ENCODE data around the gene PPIL4. TPM values are rescaled to one million over a fixed set of nuclear protein-coding genes. Genes with fewer than 3 reads are reported as not detected.
A peak's percentile ranks its signal among the peaks of the same experiment; 100 is the strongest.

Gene PPIL4
- total and polyA plus RNA-seq, 2 donors (not counting 1 experiment from before 2014, with no cell fraction given), result 3.1 to 34.3 TPM

GRCh38 chr6:149470948-149471347 is 74.9 kb downstream of the PPIL4 start:
- Mint-ChIP-seq H3K9me3 (ENCODE audit: insufficient read depth) (no peaks in the 10 kb centered on the region), H3K4me1 (peaks cover 87% of the 10 kb centered on the region), H3K27ac (peak overlapping the region; percentile 94), H3K4me3 (peak overlapping the region; percentile 89), H3K27me3 (no peaks in the 10 kb centered on the region)
- no peak for DNase-seq
- H3K4me2 ChIP-seq (replicated peaks; ENCODE audit: low read depth, low read length, poor library complexity, severe bottlenecking), result peak overlapping the region; percentile 74
- H3K9ac ChIP-seq (ENCODE audit: low read length), result peak overlapping the region; percentile 16
- peak overlapping the region; percentile 67 to 84 for H3K27ac ChIP-seq (ENCODE audit: low read length in 2 of 2)
- ATAC-seq (ENCODE audit: low read depth), result no peak
- no peak for TF ChIP-seq CTCF (IDR thresholded peaks at IDR 0.05)
- no peak for TF ChIP-seq EZH2 (IDR thresholded peaks at IDR 0.05; ENCODE audit: borderline replicate concordance, insufficient read depth, low read depth, low read length, poor library complexity, severe bottlenecking)
- H3K4me1 ChIP-seq (ENCODE audit: control insufficient read depth in 2 of 2, insufficient read depth in 2 of 2, low read length in 2 of 2), result peaks cover 94 to 100% of the 10 kb centered on the region in 2 donors
- peaks cover 96% of the 10 kb centered on the region for H3K79me2 ChIP-seq (ENCODE audit: control insufficient read depth, insufficient read depth, low read length)
- POLR2A ChIA-PET, result no interaction called here
- intact Hi-C loops (cut with micrococcal nuclease), result loop anchor here (5.0 kb wide), 1 partner anchor 709 kb away; no protein-coding TSS in a partner anchor
- peaks cover 4 to 57% of the 10 kb centered on the region in 2 experiments for H3K36me3 ChIP-seq (replicated peaks in 1 of 2; ENCODE audit: control extremely low read depth in 1 of 2, control insufficient read depth in 1 of 2, extremely low read depth in 1 of 2, insufficient read depth in 2 of 2, low read length in 1 of 2)
- no peaks in the 10 kb centered on the region for H3K27me3 ChIP-seq (replicated peaks in 1 of 4; ENCODE audit: control extremely low read depth in 1 of 4, control insufficient read depth in 3 of 4, insufficient read depth in 4 of 4, low read length in 3 of 4)
- no peak overlapping the region for H2AFZ ChIP-seq (ENCODE audit: insufficient read depth, low read depth, low read length, poor library complexity, severe bottlenecking)
- CTCF ChIA-PET, result no interaction called here
- H4K20me1 ChIP-seq (ENCODE audit: control insufficient read depth, insufficient read depth, low read length, poor library complexity, severe bottlenecking), result peaks cover 7% of the 10 kb centered on the region
- H3K4me3 ChIP-seq (ENCODE audit: control extremely low read depth in 1 of 5, extremely low read depth in 1 of 5, insufficient read depth in 1 of 5, low read depth in 2 of 5, low read length in 4 of 5), result no peak overlapping the region
- H3K9me3 ChIP-seq (ENCODE audit: control extremely low read depth in 1 of 3, control insufficient read depth in 2 of 3, insufficient read depth in 1 of 3, low read length in 2 of 3), result peaks cover 0 to 6% (median 0%) of the 10 kb centered on the region in 3 donors
- 100% methylated on average over 1 of the region's 2 CpGs for WGBS (ENCODE audit: insufficient coverage)

GRCh38 chr6:149468179-149468578 is 77.7 kb downstream of the PPIL4 start:
- Histone ChIP-seq H3K4me3 (ENCODE audit: control extremely low read depth in 1 of 5, extremely low read depth in 1 of 5, insufficient read depth in 1 of 5, low read depth in 2 of 5, low read length in 4 of 5) (peak overlapping the region; percentile 21 to 67 (median 40)), H3K4me1 (ENCODE audit: control insufficient read depth in 2 of 2, insufficient read depth in 2 of 2, low read length in 2 of 2) (peaks cover 93 to 100% of the 10 kb centered on the region in 2 donors), H3K36me3 (replicated peaks in 1 of 2; ENCODE audit: control extremely low read depth in 1 of 2, control insufficient read depth in 1 of 2, extremely low read depth in 1 of 2, insufficient read depth in 2 of 2, low read length in 1 of 2) (peaks cover 3 to 57% of the 10 kb centered on the region in 2 experiments), H3K9me3 (ENCODE audit: control extremely low read depth in 1 of 3, control insufficient read depth in 2 of 3, insufficient read depth in 1 of 3, low read length in 2 of 3) (peaks cover 0 to 13% (median 0%) of the 10 kb centered on the region in 3 donors), H3K4me2 (replicated peaks; ENCODE audit: low read depth, low read length, poor library complexity, severe bottlenecking) (peak overlapping the region; percentile 83), H3K27me3 (replicated peaks in 1 of 4; ENCODE audit: control extremely low read depth in 1 of 4, control insufficient read depth in 3 of 4, insufficient read depth in 4 of 4, low read length in 3 of 4) (no peaks in the 10 kb centered on the region), H3K27ac (ENCODE audit: low read length in 2 of 2) (peak overlapping the region; percentile 90 to 97), H3K9ac (ENCODE audit: low read length) (peak overlapping the region; percentile 61), H4K20me1 (ENCODE audit: control insufficient read depth, insufficient read depth, low read length, poor library complexity, severe bottlenecking) (peaks cover 15% of the 10 kb centered on the region), H2AFZ (ENCODE audit: insufficient read depth, low read depth, low read length, poor library complexity, severe bottlenecking) (no peak overlapping the region), H3K79me2 (ENCODE audit: control insufficient read depth, insufficient read depth, low read length) (peaks cover 96% of the 10 kb centered on the region)
- no peak for TF ChIP-seq CTCF (IDR thresholded peaks at IDR 0.05)
- no peak for TF ChIP-seq EZH2 (IDR thresholded peaks at IDR 0.05; ENCODE audit: borderline replicate concordance, insufficient read depth, low read depth, low read length, poor library complexity, severe bottlenecking)
- peaks cover 90% of the 10 kb centered on the region for H3K4me1 Mint-ChIP-seq
- no peaks in the 10 kb centered on the region for H3K27me3 Mint-ChIP-seq
- peak overlapping the region; percentile 88 for H3K4me3 Mint-ChIP-seq
- ChIA-PET CTCF (interaction anchor here (0.6 to 4.0 kb wide), 9 partner anchors 16 to 890 kb away, joined by 3 to 38 read pairs (median 4); no protein-coding TSS in a partner anchor), POLR2A (interaction anchor here (0.6 to 3.3 kb wide), 6 partner anchors 8 to 710 kb away, joined by 3 to 20 read pairs (median 4); no protein-coding TSS in a partner anchor)
- peak overlapping the region; percentile 95 for H3K27ac Mint-ChIP-seq
- ATAC-seq (ENCODE audit: low read depth), result peak; percentile 48
- no CpG with 5 or more reads among the region's 2 CpGs for WGBS (ENCODE audit: insufficient coverage)
- H3K9me3 Mint-ChIP-seq (ENCODE audit: insufficient read depth), result no peaks in the 10 kb centered on the region
- peak; percentile 79 for DNase-seq
- intact Hi-C loops (cut with micrococcal nuclease), result loop anchor here (2.0 kb wide), 1 partner anchor 15 kb away; no protein-coding TSS in a partner anchor

Data from B cell (primary cell).